HG02798 (cell line): Measurements from ENCODE around the gene RFNG.
A peak's percentile ranks its signal among the peaks of the same experiment; 100 is the strongest.

ENCODE experiments used
- ATAC-seq: cut with Tn5 transposase; IDR thresholded peaks from one replicate; pipeline ENCODE4 v1.9.1; 2021; ENCODE audit warnings: mild to moderate bottlenecking; ENCODE audit not compliant: unreplicated experiment, poor library complexity

Gene RFNG

DNA sequence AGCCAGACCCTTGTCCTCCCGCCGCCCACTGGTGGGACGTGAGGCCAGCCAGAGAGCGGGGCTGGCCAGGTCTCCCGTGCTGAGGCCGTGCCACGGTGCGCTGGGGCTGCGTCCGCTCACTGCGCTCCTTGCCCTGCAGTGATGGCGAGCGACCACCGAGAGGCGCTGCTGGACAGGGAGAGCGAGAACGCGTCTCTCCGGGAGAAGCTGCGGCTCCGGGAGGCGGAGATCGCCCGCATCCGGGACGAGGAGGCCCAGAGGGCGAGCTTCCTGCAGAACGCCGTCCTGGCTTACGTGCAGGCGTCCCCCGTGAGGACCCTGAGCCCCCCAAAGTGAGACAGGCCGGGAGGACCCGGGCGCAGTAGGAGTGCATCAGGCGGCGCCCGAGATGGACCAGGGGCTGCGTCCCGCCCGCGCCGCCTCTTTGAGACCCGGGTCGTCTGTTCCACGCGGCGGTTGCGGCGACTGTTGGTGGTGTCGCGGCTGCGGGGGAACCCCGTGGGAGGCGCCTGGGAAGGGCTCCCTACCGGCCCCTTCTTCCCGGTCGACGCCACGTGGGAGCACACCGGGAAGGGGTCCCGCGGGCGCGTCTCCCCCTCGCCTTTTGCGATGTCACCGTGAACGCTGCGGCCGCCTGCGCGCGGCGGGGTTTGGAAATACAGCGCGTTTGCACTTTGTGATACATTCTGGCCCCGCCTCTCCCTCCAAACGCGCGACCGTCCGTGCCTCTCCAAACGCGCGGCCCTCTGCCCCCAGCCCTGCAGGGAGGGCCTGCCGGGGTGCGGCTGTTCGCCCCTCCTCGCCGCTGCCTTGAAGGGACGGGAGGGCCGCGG, 20.9 kb downstream of the RFNG start:
- peak; percentile 43 for ATAC-seq

DNA sequence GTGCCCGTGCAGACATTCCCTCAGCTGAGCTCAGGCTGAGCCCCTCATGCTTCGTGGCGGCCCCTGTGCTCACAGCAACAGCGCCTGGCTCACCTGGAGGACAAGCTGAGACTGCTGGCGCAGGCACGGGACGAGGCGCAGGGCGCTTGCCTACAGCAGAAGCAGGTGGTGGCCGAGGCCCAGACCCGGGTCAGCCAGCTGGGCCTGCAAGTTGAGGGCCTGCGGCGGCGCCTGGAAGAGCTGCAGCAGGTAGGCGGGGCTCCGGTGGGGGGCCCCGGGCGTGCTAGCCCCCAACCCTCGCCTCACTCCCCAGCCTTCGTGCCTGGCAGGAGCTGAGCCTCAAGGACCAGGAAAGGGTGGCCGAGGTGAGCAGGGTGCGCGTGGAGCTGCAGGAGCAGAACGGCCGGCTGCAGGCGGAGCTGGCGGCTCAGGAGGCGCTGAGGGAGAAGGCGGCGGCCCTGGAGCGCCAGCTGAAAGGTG, 21.6 kb downstream of the RFNG start:
- no peak for ATAC-seq

DNA sequence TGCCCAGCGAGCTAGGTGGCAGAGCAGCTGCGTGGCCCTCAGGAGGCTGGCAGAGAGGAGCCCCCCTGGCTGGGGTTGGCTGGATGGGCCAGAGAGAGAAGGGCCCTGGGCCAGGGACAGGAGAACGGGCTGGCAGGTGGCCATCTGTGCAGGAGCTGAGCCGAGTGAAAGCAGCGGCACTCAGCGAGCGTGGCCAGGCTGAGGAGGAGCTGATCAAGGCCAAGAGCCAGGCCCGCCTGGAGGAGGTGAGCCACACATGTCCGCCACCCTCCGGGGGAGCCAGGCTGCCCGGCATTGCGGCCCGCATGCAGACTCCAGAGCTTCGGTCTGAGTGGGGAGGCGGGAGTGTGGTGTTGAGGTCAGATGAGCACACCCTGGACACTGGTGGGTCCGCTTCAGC, 22.2 kb downstream of the RFNG start:
- no peak for ATAC-seq

DNA sequence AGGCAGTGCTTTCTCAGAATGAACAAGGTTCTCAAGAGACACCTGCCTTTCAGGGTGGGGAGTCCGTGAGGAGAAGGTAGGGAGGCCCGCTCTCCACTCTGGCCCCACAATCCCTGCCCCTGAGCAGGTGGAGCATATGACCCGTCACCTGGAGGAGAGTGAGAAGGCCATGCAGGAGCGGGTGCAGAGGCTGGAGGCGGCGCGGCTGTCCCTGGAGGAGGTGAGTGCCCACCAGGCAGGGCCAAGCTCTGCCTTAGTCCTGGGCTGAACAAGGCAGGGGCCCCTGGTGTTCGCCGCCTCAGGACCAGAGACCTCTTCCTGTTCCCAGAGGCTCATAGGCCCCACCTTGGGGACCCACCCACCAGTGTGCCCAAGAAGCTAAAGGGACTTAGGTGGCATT, 22.6 kb downstream of the RFNG start:
- no peak for ATAC-seq

DNA sequence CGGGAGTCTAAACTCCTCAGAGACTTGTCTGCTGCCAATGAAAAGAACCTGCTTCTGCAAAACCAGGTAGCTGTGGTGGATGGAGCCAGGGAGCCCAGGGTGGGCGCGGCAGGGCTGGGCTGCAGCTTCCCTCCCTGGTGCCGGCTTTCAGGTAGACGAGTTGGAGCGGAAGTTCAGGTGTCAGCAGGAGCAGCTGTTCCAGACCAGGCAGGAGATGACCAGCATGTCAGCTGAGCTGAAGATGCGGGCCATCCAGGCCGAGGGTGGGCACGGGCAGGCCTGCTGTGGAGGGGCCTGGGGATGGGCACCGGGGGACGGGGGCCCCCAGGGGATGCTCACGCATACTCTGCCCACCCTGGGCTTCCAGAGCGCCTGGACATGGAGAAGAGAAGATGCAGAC, 23.4 kb downstream of the RFNG start:
- no peak for ATAC-seq

DNA sequence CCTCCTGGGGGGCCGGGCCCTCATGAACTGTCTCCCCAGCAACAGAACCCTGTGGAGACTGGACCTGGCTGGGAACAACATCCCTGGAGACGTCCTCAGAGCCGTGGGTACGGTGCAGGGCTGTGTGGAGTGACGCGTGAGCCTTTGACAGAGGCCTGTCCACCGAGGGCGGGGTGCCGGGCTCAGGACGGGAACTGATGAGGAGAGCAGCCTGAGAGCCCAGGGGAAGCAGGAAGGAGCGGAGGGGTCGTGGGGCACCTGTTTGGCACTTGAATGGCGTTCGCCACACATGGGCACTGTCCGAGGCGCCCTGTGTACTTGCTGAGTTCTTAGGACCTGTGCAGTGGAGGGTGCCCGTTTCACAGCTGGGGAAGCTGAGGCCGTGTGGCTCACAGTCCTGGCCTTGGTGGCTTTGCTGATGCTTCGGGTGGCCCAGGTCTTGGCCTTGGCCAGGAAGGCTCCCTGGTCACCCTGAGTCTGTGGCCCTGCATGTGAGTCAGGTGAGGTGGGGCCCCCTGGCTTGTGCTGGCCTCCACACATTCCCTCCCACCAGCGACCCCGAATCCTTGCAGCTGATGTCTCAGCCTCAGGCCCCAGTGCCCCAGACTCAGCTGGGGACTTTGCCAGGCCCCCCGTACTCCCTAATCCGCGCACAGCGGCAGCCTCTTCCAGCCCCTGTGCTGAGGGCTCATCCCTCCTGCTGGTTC, 26.1 kb downstream of the RFNG start:
- ATAC-seq = no peak

DNA sequence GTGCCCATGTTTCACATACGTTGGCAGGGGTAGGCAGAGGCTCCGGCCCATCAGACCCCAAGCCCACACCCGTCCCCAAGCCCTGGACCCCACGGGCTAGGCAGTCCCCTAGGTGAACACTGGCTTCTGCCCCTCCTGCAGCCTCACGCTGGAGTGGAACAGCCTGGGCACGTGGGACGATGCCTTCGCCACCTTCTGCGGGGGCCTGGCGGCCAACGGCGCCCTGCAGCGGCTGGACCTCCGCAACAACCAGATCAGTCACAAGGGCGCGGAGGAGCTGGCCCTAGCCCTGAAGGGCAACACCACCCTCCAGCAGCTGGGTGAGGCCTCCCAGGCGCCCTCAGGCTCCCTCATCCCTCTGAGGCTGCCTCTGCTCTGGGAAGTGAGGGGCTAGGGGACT, 26.8 kb downstream of the RFNG start:
- no peak for ATAC-seq

DNA sequence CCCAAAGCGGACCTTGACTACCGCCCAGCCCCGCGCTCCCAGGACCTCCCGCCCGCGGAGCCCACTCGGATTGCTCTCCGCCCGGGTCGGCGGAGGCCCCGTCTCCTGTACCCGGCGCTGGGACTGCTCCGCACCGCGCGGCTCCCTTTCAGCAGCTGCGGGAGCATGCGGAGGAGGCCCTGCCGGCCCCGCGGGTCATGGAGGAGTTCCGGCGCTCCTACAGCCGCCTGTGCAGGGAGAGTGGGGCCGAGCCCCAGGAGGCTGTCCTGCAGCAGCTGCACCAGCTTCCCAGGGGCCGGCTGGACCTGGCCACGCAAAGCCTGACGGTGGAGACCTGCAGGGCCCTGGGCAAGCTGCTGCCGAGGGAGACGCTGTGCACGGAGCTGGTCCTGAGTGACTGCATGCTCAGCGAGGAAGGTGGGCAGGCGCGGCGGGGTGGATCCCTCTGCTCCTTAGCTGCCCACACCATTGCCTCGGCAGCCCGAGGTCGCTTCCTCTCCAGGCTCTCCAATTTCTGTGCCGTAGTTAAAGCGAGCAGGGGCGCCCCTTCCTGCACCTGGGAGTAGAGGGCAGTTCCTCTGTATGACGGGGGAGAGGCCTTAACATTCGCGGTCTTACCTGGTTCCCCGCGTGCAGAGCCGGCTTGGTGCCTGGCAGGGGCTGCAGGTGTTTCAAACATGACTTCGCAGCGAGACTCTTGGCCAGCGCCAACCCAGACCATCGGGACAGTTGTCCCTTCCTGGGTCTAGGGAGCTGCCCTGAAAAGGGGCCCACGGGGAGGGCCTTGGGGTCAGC, 28.0 kb downstream of the RFNG start:
- ATAC-seq = no peak

DNA sequence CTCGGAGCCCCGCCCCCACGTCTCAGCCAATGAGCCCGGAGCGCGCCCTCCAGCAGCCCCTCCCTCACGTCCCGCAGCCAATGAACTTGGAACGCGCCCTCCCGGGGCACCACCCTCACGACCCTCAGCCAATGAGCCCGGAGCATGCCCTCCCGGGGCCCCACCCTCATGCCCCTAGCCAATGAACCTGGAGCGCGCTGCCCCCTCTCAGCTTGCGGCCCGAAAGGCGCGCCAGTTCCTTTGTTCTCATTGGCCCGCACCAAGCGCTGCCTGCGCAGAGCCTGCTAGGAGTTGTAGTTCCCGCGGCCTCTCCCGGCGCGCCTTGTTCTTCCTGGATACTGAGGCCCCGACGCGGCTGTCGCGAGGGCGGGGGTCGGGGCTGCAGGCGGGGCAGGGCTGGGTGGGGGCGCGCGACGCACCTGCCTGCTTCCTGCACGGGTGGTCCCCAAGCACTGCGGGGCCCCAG, 28.6 kb downstream of the RFNG start, which contains the start of gene LRRC45:
Gene LRRC45 (plus strand): TSS at position 325 of the 466 bp plus-strand sequence. CDS start 339 bp downstream, outside the sequence.
- peak; percentile 90 for ATAC-seq

DNA sequence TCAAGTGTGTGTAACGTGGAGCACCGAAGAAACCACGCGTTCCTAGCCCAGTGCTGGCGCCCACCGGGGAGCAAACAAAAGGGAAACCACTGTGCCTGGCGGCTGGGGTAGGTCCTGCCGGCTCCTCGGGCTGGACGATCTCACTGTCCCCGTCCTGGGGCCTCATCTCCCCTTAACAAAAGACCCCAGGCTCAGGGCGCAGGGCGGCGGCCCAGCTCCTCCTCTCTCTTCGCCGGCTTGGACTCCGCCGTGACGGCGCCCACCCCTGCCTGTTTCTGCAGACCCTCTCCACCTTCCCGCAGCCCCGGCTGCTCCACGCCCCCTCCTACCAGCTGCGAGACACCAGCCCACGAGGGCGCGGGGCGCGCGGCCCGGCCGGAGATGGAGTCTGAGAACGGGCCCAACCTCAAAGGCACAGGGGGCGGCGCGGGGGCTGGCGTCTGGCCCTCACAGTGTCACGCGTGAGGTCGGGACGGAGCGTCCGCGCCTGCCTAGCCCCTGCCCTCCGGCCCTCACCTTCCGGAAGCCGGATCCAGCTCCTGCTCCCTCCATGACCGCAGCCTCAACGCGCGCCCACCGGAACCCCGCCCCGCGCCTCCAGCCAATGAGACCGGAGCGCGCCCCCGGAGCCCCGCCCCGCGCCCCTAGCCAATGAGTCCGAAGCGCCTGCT, 29.2 kb downstream of the RFNG start, which contains the start of gene CENPX:
Gene CENPX (minus strand): TSS at position 569 of the 671 bp plus-strand sequence. CDS start 17 bp downstream, at position 552.
- peak; percentile 12 for ATAC-seq

DNA sequence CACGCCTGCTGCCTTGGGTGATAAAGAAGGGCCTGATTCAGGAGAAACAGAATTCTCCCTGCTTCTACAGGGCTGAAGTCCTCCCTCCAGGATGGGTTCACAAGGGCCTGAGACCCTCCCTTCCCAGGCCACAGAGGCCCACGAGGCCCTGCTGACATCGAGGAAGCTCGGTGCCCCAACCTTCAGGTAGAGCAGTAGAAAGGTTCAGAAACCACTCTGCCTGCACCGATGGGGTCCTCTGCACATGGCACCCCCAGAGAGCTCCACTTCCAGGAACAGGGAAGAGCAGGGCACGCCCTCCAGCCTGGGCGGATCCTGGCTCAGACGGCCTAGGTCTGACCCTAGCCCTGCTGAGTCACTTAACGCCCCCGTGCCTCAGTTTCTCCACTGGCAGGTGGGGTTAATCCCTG, 29.7 kb downstream of the RFNG start:
- no peak for ATAC-seq

DNA sequence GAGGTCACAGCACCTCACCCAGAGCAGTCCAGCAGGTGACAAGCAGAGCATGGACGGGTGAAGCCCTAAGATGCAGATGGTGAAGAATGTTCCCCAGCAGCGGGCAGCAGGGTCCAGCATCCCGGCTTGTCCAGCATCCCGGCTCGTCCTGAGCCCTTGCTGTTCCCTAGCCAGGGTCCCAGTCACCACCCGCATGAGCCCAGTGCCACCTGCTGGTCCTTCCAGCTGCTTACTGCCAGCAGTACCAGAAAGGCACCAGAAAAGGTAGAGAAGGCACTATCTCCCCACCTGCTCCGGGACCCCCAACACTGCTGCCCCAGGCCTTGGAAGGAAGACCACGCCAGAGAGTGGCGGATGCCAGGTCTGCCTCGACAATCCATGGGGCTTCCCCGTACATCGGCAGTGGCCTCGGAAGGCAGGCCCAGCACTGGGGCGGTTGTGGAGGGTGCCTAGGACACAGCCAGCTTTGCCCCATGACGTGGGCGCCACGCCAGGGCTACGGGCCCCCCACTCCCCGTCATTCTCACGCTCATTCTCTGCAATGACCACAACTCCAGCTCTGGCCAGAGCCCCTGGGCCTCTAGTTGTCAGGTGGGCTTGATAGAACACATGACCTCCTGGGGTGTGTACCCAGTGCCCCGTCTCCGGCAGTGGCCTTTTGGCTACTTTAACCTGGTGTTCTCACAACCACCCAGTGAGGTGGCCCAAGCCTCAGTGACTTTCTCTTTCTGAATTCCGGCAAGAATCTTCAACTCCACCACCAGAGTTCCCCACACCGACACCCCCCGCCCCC, 30.3 kb downstream of the RFNG start:
- ATAC-seq = no peak

DNA sequence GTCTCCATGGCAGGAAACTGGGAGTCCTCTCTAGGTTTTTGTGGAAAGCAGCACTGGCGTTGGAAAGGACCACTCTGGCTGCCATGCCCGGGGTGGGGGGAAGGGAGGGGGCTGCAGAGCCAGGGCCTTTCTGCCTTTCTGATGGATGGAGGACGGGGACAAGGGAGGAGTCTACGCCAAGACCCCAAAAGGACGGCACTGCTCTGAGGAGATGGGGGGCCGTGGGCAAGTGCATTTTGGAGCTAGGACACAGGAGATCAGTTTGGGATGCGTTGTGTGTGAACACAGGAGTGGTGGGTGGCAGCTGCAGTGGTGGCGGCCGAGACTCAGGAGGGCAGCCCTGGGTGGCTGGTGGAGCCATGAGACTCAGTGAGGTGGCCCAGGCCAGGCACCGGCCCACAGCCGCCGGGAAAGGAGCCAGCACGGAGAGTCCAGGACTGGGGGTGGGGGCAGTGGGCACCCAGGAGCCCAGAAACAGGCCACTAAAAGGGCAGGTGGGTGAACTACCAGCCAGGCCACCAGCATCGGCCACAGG, 31.0 kb downstream of the RFNG start:
- no peak for ATAC-seq

DNA sequence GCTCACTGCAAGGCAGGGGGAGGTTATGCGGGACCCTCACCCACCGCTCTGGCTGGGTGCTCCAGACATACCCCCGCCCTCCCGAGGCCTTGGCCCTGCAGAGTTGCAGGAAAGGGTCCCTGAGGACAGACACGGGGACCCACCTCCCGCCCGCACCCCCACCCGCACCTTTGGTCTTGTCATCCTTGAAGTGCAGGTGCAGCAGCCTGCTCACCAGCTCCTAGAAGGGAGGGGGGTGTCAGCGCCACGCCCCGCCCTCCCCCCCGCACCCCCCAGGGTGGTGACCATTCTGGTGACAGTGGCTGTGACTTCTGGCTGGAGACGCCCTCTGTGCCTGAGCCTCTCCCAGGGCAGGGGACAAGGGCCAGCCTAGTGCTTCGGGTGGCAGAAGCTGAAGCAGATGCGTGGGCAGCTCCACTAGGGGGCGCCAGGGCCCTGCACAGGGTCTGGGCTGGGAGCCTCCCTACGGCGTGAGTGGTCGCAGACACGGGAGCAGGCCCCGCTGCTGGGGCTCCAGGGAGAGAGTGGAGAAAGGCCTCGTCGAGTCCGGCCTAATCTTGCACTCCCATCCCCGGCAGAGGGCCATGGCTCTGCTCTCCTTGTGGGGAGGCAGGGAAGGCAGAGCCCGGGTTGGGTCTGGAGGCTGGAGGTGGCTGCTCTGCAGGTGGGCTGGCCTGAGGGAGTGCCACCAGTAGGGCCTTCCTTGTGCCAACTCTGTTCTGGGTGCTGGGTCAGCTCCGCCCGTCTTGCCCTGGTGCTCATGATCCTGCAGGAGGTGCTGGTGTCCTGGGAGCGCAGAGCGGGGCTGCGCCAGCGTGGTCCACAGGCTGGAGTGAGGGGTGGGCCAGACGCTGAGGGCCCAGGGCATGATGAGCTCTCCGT, 31.7 kb downstream of the RFNG start:
- ATAC-seq = no peak

DNA sequence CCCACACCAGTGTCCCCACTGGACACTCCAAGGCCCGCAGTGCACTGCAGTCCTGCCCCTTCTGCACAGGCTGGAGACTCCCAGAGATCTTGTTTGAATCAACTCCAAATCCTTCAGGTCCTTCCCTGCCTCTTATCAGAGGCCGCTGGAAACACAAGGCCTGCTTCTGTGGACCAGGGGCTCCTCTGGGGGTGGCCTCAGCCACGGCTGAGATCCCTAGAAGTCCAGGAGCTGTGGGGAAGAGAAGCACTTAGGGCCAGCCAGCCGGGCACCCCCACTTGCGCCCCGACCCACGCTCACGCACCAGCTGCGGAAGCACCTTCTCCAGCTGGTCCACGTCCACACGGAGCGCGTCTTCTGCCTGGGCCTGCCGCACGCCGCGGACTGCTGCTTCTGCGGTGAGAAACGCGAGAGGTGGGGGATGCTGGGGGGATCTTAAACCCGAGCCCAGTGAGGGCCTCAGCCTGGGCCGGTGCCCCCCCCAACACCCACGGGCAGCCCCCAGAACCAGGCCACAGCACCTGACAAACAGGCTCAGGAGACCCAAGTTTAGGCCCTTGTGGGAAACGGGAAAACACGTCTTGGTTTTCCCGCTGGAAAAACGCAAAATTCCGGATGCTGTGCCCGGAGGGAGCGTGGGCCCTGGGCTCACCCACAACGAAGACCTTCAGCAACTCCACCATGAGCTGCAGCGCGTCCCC, 32.5 kb downstream of the RFNG start:
- no peak for ATAC-seq

DNA sequence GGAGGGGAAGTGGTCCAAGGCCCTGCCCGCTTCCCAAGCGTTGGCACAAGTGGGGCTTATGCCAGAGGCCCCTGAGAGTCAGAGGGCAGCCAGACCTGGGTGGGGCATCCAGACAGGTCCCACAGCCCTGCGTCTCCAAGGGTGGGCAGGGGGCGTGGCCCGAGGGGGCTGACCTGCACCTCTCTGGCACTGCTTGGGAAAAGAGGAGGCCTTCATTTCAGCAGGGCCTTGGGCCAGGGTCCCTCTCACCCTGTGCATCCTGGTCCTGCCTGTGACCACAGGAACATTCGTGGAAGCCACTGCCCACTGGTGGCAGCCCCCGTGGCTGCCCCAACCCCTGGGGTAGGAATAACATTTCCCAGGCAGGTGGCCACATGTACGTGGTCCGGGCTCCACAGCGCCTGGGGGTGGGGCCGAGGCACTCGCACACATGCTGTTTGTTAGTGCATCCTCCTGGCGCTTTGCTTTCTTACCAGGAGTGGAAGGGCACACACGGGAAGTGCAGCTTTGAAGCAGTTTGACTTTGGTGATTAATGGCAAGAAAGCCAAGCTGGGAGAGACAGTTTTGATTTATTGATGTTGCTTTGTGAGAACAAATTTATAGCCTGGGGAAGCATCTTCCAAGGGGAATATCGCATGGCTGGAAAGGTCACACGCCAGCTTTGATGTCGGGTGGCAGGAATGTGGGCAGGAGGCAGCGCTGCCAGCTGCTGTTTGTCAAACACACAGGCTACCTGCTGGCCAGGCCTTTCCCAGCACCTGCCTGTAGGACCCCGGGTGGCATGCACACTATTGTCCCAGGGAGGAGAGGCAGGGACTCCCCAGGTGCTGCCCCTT, 33.2 kb downstream of the RFNG start:
- no peak for ATAC-seq
